Measurements from ENCODE around the gene CRB1.
"Not testable (repeated sequence)": the region's sequence is repeated elsewhere in the genome, so short reads cannot be mapped to it uniquely, and the experiment has no call there.

The CRB1 gene

GRCh38 chr1:197470330-197470729 lies 202.3 kb downstream of the CRB1 start:
- POLR2A ChIA-PET: no interaction called here

GRCh38 chr1:197471248-197471985 lies 203.4 kb downstream of the CRB1 start:
- no peak for DNase-seq (ENCODE audit: extremely low spot score)
- ChIA-PET CTCF (interaction anchor here (0.6 kb wide), 1 partner anchor 121 kb away, joined by 3 read pairs; no protein-coding TSS in a partner anchor), POLR2A (no interaction called here)
- TF ChIP-seq SP1 (IDR thresholded peaks at IDR 0.05): no peak
- TF ChIP-seq LEF1 (IDR thresholded peaks at IDR 0.05; ENCODE audit: borderline replicate concordance): no peak
- TF ChIP-seq FOXM1 (IDR thresholded peaks at IDR 0.05; ENCODE audit: borderline replicate concordance): no peak
- TF ChIP-seq HDGF (IDR thresholded peaks at IDR 0.05; ENCODE audit: borderline replicate concordance): no peak
- TF ChIP-seq L3MBTL2 (conservative IDR thresholded peaks at IDR 0.05): no peak
- TF ChIP-seq TARDBP (IDR thresholded peaks at IDR 0.05): no peak
- no peak for TF ChIP-seq NFRKB (IDR thresholded peaks at IDR 0.05)
- no peak for TF ChIP-seq ARNT (IDR thresholded peaks at IDR 0.05)
- no peak for TF ChIP-seq ZNF384 (IDR thresholded peaks at IDR 0.05)
- TF ChIP-seq FOXA1 (IDR thresholded peaks at IDR 0.05): no peak
- no peak for TF ChIP-seq FOXK2 (IDR thresholded peaks at IDR 0.05)
- TF ChIP-seq BHLHE40 (IDR thresholded peaks at IDR 0.05; ENCODE audit: borderline replicate concordance): no peak
- no peak for TF ChIP-seq SUZ12 (IDR thresholded peaks at IDR 0.05)

More at GRCh38 chr1:197470330-197470729, 202.3 kb downstream of the CRB1 start:
- CTCF ChIA-PET: no interaction called here
- no peak for DNase-seq (ENCODE audit: extremely low spot score)
- TF ChIP-seq ARNT (IDR thresholded peaks at IDR 0.05) (no peak), LEF1 (IDR thresholded peaks at IDR 0.05; ENCODE audit: borderline replicate concordance) (no peak), ELF4 (IDR thresholded peaks at IDR 0.05) (no peak)

GRCh38 chr1:197472141-197472540 lies 204.1 kb downstream of the CRB1 start:
- TF ChIP-seq HDGF (IDR thresholded peaks at IDR 0.05; ENCODE audit: borderline replicate concordance): no peak
- no peak for TF ChIP-seq L3MBTL2 (conservative IDR thresholded peaks at IDR 0.05)
- no peak for TF ChIP-seq ARNT (IDR thresholded peaks at IDR 0.05)
- no peak for TF ChIP-seq ELF4 (IDR thresholded peaks at IDR 0.05)
- no peak for TF ChIP-seq SP1 (IDR thresholded peaks at IDR 0.05)
- TF ChIP-seq FOXA1 (IDR thresholded peaks at IDR 0.05): no peak
- TF ChIP-seq TARDBP (IDR thresholded peaks at IDR 0.05): no peak
- no peak for TF ChIP-seq PKNOX1 (IDR thresholded peaks at IDR 0.05)
- ChIA-PET POLR2A (no interaction called here), CTCF (no interaction called here)
- no peak for DNase-seq (ENCODE audit: extremely low spot score)

- no peak for TF ChIP-seq FOXM1 (IDR thresholded peaks at IDR 0.05; ENCODE audit: borderline replicate concordance)
- ChIA-PET CTCF (no interaction called here), POLR2A (interaction anchor here (0.6 kb wide), 1 partner anchor 88 kb away, joined by 3 read pairs; no protein-coding TSS in a partner anchor)
- DNase-seq (ENCODE audit: extremely low spot score): no peak
Observed at GRCh38 chr1:197480446-197480845, 212.4 kb downstream of the CRB1 start.

- DNase-seq (ENCODE audit: extremely low spot score): no peak
Observed at GRCh38 chr1:197481101-197481500, 213.0 kb downstream of the CRB1 start.

GRCh38 chr1:197485790-197486189 lies 217.7 kb downstream of the CRB1 start:
- ChIA-PET CTCF (no interaction called here), POLR2A (no interaction called here)
- DNase-seq (ENCODE audit: extremely low spot score): no peak
- TF ChIP-seq FOXA1 (IDR thresholded peaks at IDR 0.05) (no peak), BHLHE40 (IDR thresholded peaks at IDR 0.05; ENCODE audit: borderline replicate concordance) (no peak), HDGF (IDR thresholded peaks at IDR 0.05; ENCODE audit: borderline replicate concordance) (no peak), CTBP1 (IDR thresholded peaks at IDR 0.05; ENCODE audit: borderline replicate concordance) (no peak), NFRKB (IDR thresholded peaks at IDR 0.05) (no peak), PKNOX1 (IDR thresholded peaks at IDR 0.05) (no peak)

More at GRCh38 chr1:197481101-197481500, 213.0 kb downstream of the CRB1 start:
- TF ChIP-seq FOXM1 (IDR thresholded peaks at IDR 0.05; ENCODE audit: borderline replicate concordance) (no peak), ZNF384 (IDR thresholded peaks at IDR 0.05) (no peak), TARDBP (IDR thresholded peaks at IDR 0.05) (no peak), NFRKB (IDR thresholded peaks at IDR 0.05) (no peak), LEF1 (IDR thresholded peaks at IDR 0.05; ENCODE audit: borderline replicate concordance) (no peak), HDGF (IDR thresholded peaks at IDR 0.05; ENCODE audit: borderline replicate concordance) (no peak), SP1 (IDR thresholded peaks at IDR 0.05) (no peak), PKNOX1 (IDR thresholded peaks at IDR 0.05) (no peak), L3MBTL2 (conservative IDR thresholded peaks at IDR 0.05) (no peak), ARNT (IDR thresholded peaks at IDR 0.05) (no peak), CTBP1 (IDR thresholded peaks at IDR 0.05; ENCODE audit: borderline replicate concordance) (no peak)
- ChIA-PET CTCF (no interaction called here), POLR2A (no interaction called here)

- ChIA-PET POLR2A (no interaction called here), CTCF (no interaction called here)
- no peak for DNase-seq (ENCODE audit: extremely low spot score)
- no peak for TF ChIP-seq FOXA1 (IDR thresholded peaks at IDR 0.05)
- TF ChIP-seq HDGF (IDR thresholded peaks at IDR 0.05; ENCODE audit: borderline replicate concordance): no peak
- no peak for TF ChIP-seq ELF4 (IDR thresholded peaks at IDR 0.05)
- TF ChIP-seq ZNF384 (IDR thresholded peaks at IDR 0.05): no peak
- TF ChIP-seq CTBP1 (IDR thresholded peaks at IDR 0.05; ENCODE audit: borderline replicate concordance): no peak
- no peak for TF ChIP-seq ARNT (IDR thresholded peaks at IDR 0.05)
- TF ChIP-seq L3MBTL2 (conservative IDR thresholded peaks at IDR 0.05): no peak
- TF ChIP-seq PKNOX1 (IDR thresholded peaks at IDR 0.05): no peak
- TF ChIP-seq FOXM1 (IDR thresholded peaks at IDR 0.05; ENCODE audit: borderline replicate concordance): no peak
- no peak for TF ChIP-seq TARDBP (IDR thresholded peaks at IDR 0.05)
- TF ChIP-seq NFRKB (IDR thresholded peaks at IDR 0.05): no peak
Observed at GRCh38 chr1:197486946-197487345, 218.9 kb downstream of the CRB1 start.

- POLR2A ChIA-PET: not testable (repeated sequence)
Observed at GRCh38 chr1:197491505-197491904, 223.5 kb downstream of the CRB1 start.

More at GRCh38 chr1:197491505-197491904, 223.5 kb downstream of the CRB1 start:
- CTCF ChIA-PET; DNase-seq (ENCODE audit: extremely low spot score): not testable (repeated sequence)
